ENCODE measurements around the gene FBLIM1.

FBLIM1 gene
- total RNA-seq = 0 to 2.0 (median 0.09) reads per million in 4 experiments

GRCh38 chr1:15758343-15758931 lies at the start of gene FBLIM1:
Gene FBLIM1, plus strand, starts transcription at chr1:15758795. Its CDS starts 6,189 bp downstream, at chr1:15764984.
- peak; percentile 9 for DNase-seq

- DNase-seq = no peak
Measured at GRCh38 chr1:15709226-15709625, 49.4 kb upstream of the FBLIM1 start.

DNA sequence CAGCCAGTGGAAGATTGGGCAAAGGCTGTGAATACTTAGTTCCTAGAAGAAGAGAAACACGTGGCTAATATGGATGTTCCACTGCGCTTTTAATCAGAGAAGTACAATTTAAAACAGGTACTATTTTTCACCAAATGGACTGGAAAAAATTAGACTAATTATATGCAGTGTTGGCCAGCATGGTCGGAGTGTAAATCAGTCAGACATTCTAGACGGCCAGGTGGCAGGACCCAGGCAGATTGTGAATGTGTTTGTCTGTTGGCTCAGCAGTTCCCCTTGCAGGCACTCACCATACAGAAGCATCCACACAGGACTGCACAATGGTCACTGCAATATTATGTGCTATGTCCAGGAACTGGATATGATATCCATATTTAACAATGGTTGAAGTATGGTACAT lies 46.4 kb upstream of the FBLIM1 start:
- no peak for DNase-seq

- no peak for DNase-seq
Measured at GRCh38 chr1:15714406-15715136, 44.0 kb upstream of the FBLIM1 start.

GRCh38 chr1:15717418-15718125 lies 41.0 kb upstream of the FBLIM1 start:
- DNase-seq = no peak

- no peak for DNase-seq
Measured at GRCh38 chr1:15718199-15718601, 40.4 kb upstream of the FBLIM1 start.

DNA sequence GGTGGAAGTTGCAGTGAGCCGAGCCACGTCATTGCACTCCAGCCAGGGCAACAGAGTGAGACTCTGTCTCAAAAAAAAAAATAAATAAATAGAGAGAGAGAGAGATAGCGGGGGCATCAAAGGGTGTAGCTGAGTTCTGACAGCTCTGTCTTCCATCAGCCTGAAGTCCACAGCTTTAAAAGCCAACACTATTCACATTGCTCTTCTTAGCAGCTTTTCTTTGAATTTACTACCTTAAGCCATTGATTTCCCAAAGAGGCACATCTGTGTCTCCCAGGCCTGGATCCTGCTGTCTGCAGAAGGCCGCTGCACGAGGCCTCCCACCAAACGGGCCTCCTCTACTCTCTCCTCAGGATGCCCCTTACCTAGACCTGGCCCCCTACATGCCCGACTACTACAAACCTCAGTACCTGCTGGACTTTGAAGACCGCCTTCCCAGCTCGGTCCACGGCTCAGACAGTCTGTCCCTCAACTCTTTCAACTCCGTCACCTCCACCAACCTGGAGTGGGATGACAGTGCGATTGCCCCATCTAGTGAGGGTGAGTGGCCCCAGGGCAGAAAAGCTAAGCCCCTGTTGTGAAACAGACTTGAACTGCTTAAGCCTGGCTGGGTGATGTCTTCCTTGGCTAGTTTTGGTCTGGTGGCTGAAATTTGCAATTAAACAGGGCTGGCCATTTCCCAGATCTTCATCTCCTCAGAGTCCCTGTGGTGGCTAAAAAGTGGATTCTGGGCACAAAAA lies 39.0 kb upstream of the FBLIM1 start:
- no peak for DNase-seq

DNA sequence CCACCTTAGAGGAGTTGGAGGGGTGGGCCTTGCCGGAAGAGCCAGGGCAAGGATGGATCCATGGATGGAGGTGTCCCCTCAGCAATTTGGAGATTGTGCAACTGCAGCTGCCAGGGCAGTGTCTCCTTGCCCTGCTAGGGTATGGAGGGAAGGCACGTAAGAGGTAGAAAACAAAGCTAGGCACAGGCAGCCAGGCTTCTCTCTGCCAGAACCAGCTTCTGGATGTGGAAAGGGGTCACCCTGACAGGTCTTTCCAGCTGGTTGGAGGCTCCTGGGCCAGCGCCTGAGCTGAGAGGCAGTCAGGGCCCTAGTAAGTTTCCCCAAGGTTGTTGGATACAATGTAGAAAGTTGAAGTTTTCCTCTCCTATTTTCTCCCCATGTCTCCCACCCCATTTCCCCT lies 37.7 kb upstream of the FBLIM1 start:
- DNase-seq = no peak

GRCh38 chr1:15722411-15722810 lies 36.2 kb upstream of the FBLIM1 start:
- no peak for DNase-seq

DNA sequence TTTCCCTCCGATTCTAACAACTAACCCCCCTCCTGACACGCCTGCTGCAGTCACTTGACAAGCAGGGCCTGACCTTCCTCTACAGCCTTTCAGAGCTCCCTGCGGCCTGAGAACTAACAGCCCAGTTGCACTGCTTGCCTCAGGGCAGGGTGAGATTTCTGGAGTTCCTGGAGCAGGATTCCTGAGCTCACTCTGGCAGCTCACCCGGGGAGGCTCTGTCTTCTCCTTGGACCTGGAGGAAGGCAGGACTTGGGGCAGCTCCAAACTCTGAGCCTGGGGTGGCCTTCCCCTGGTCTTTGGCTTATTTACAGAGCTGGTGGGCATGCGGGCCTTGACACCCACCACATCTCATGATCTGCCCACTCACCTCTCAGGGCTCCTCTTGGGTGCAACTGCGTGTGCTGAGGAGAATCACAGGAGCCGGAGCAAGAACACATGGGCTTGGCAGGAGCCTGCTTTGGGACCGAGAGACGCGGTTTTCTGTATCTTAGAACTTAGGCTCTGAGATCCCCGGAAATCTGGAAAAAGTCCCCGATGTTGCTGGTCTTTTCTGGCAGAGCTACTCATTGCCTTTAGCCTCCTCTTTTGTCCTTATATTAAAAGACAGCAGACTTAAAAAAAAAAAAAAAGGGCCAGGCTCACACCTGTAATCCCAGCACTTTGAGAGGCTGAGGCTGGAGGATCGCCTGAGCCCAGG lies 35.6 kb upstream of the FBLIM1 start:
- no peak for DNase-seq

GRCh38 chr1:15723631-15724246 lies 34.9 kb upstream of the FBLIM1 start:
- no peak for DNase-seq

DNA sequence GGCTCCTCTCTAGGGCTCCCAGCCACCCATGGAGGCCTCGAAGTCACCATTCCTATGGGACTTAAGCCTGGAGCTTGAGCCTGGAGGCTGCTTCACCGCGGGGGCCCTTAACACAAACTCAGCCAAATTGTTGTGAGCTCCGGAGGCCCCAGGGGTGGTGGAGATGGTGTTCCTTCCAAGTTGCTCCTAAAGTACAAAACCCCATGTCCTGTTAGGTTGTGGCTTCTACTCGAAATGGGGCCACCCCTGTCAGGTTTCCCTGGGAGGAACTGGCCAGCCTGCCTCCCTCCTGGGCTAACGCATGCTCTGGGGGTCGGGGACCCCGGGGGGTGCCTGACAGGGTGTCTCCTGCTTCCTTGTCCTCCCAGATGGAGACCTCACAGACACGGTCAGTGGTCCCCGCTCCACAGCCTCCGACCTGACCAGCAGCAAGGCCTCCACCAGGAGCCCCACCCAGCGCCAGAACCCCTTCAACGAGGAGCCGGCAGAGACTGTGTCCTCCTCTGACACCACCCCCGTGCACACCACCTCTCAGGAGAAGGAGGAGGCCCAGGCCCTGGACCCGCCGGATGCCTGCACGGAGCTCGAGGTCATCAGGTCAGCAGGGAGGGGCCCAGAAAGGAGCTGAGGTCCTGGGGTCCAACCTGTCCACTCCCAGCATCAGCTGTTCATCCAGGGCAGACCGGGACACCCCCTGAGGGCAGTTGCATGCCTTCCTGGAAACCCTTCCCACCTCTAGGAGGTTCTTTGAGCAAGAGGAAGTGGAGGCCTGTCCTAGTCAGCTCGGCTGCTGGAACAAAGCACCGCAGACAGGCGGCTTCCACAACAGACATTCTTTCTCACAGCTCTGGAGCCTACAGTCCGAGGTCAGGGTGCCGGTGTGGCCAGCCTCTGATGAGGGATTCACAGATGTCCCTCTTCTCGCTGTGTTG lies 33.4 kb upstream of the FBLIM1 start:
- no peak for DNase-seq

DNA sequence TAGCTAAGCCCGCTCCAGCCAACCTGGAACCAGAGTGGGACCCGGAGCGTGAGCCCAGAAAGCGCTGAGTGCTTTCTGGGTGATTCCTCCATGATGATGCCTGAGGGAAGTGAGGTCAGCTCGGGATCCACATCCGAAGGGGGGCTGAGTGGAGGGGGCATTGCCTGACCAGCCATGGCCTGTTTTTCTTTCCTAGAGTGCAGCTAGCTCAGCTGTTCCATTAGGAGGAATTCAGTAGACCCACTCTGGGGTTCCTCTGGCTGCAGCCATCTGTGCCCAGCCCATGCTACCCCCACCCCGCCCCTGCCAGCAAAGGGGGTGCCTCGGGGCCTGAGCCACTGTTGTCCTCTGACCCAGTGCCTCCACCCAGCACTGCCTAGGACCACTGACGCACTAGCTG lies 32.1 kb upstream of the FBLIM1 start:
- DNase-seq = no peak

GRCh38 chr1:15727021-15727420 lies 31.6 kb upstream of the FBLIM1 start:
- DNase-seq = no peak

DNA sequence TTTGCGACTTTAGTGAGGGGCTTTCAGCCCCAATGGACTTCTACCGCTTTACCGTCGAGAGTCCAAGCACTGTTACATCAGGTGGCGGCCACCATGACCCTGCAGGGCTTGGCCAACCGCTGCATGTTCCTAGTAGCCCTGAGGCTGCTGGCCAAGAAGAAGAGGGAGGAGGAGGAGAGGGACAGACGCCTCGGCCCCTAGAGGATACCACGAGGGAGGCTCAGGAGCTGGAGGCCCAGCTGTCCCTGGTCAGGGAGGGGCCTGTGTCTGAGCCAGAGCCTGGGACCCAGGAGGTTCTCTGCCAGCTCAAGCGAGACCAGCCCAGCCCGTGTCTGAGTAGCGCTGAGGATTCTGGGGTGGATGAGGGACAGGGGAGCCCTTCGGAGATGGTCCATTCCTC lies 31.2 kb upstream of the FBLIM1 start:
- DNase-seq = no peak

- no peak for DNase-seq
Measured at GRCh38 chr1:15727866-15728534, 30.6 kb upstream of the FBLIM1 start.

- DNase-seq = no peak
Measured at GRCh38 chr1:15728937-15729657, 29.5 kb upstream of the FBLIM1 start.

DNA sequence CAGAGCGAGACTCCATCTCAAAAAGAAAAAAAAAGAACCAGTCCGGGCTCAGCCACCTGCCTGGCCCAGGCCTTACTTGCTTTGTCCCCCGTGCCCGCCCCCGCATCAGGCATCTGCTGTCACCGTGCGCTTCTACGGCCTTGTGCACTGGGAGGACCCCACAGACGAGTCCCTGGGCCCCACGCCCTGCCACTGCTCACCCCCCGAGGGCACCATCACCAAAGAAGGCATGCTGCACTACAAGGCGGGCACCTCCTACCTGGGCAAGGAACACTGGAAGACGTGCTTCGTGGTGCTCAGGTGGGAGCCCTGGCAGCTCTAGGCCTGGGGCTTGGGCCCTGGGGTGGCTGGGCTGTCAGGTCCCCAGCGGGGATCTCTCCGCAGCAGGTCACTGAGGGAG lies 28.2 kb upstream of the FBLIM1 start:
- DNase-seq = no peak

- no peak for DNase-seq
Measured at GRCh38 chr1:15730936-15731335, 27.7 kb upstream of the FBLIM1 start.
